Femur (tissue), 1 donor: Measurements from ENCODE around the gene ICOSLG.
"Not testable (repeated sequence)": the region's sequence is repeated elsewhere in the genome, so short reads cannot be mapped to it uniquely, and the experiment has no call there.

Experiments used
- DNase-seq: peaks from one replicate; pipeline ENCODE4 v3.0.0-alpha.2; 2017

ICOSLG gene

GRCh38 chr21:44240842-44241241 is at the start of gene ICOSLG:
Gene ICOSLG (minus strand): TSS chr21:44240943. CDS start chr21:44240817, 126 bp downstream.
- DNase-seq: not testable (repeated sequence)

GRCh38 chr21:44289381-44290010 is 48.8 kb upstream of the ICOSLG start:
- DNase-seq: no peak

- DNase-seq: peak; percentile 14
Observed at GRCh38 chr21:44288251-44289110, 47.7 kb upstream of the ICOSLG start.

- DNase-seq: peak; percentile 18
Observed at GRCh38 chr21:44286716-44287632, 46.2 kb upstream of the ICOSLG start.

GRCh38 chr21:44286086-44286715 is 45.5 kb upstream of the ICOSLG start:
- DNase-seq: peak; percentile 16

- DNase-seq: peak; percentile 32
Observed at GRCh38 chr21:44285138-44285992, 44.6 kb upstream of the ICOSLG start, which contains the start of gene AIRE. Gene AIRE (plus strand): TSS chr21:44285876. CDS start chr21:44286007, 131 bp downstream.

- DNase-seq: peak; percentile 20
Observed at GRCh38 chr21:44283948-44284347, 43.2 kb upstream of the ICOSLG start.

- DNase-seq: not testable (repeated sequence)
Observed at GRCh38 chr21:44283211-44283785, 42.6 kb upstream of the ICOSLG start.

GRCh38 chr21:44282370-44282769 is 41.6 kb upstream of the ICOSLG start:
- DNase-seq: no peak

GRCh38 chr21:44281801-44282200 is 41.1 kb upstream of the ICOSLG start:
- DNase-seq: no peak

- DNase-seq: no peak
Observed at GRCh38 chr21:44279354-44280260, 38.9 kb upstream of the ICOSLG start.

GRCh38 chr21:44275041-44275440 is 34.3 kb upstream of the ICOSLG start:
- no peak for DNase-seq

GRCh38 chr21:44273046-44273445 is 32.3 kb upstream of the ICOSLG start:
- DNase-seq: no peak

GRCh38 chr21:44272284-44272858 is 31.6 kb upstream of the ICOSLG start:
- no peak for DNase-seq

- DNase-seq: no peak
Observed at GRCh38 chr21:44271558-44272283, 31.0 kb upstream of the ICOSLG start.

GRCh38 chr21:44269090-44269489 is 28.3 kb upstream of the ICOSLG start:
- DNase-seq: no peak

GRCh38 chr21:44267655-44268142 is 27.0 kb upstream of the ICOSLG start:
- DNase-seq: no peak

- no peak for DNase-seq
Observed at GRCh38 chr21:44265734-44266270, 25.1 kb upstream of the ICOSLG start.
